NCI-H128 (cell line): ENCODE data around the gene POLN.
A peak's percentile ranks its signal among the peaks of the same experiment; 100 is the strongest.

Experiments
- DNase-seq: peaks from one replicate; lab custom pipeline; 2025; ENCODE audit not compliant: unreplicated experiment; lab: John Stamatoyannopoulos, UW

Gene POLN

DNA sequence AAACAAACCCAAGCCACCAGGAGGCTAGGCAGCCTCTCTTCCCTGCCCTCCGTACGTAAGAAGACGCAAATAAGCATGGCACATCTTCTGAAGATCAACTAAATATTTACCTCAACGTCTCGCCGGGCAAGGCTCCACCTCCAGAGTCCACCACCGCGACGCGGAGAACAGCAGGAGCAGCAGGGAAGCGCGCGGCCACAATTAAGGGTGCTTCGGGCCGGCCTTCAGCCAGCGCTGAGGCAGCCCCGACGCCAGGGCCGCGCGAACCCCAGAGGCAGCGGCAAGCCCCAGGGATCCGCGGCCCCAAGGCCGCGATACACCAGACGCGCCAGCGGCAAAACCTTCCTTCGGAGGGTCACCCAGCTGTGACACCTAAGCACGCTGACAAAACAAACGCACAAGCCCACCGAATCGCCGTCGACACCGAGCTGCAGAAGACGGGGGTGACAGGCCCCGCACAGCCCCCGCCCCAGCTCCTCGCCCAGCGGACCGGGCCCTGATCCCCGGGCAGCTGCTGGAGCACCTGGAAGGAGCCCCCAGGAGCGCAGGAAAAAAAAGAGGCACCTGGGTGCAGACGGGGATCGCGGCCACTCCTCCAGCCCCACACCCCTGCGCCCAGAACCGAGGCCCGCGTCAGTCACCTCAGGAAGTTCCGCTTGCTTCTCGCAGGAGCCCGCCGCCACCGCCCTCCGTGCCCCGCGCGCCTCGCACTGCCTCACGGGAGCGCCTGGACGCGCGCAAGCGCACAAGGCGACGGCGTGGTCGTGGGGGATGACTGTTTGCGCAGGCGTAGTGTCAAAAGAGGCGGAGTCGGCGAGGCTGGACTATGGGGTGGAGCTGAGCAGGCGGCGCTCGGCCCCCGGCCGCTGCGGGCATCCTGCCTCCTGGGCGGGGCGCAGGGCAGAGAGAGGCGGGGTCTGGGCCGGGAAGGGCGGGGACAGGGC lies at the start of gene POLN, which contains the start of gene HAUS3:
Gene POLN, minus strand, starts transcription at position 712 of the 944 bp plus-strand sequence. CDS start 12,890 bp downstream, outside the sequence.
Gene HAUS3, minus strand, starts transcription at position 712 of the 944 bp plus-strand sequence. CDS start 1,175 bp downstream, outside the sequence.
- DNase-seq = peak; percentile 89

DNA sequence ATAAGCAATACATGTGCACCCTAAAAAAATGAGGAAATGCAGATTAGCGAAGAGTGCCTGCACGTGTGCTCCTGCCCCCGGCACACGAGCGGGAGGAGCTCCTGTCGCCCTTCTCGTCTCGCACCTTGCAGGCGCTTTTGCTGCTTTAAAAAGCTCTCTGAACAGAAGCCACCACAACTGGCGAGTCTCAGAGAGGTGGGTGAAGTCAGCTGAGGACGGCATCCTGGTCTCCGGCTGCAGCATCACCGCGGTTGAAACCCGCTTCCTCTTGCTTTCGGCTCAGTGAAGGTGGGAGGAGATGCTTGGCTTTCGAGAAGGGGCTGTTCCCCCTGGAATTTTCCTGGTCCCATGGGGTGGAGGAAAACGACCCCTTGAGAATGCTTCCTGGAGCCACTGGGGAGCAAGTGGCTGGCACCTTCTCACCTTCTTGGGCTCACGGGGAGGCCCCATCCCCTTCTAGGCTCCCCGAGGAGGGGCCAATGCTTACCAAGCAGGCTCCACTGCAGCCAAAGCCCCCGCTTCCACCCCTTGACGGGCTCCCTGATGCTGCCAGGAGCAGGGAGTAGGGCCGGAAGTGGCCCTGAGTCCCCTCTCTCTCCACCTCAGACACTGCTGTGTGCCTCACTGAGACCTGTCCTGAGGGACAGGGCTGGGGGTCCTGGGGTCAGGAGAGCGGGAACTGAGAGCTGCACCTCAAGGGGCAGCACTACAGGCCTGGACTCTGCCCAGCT lies 49.2 kb upstream of the POLN start:
- no peak for DNase-seq

DNA sequence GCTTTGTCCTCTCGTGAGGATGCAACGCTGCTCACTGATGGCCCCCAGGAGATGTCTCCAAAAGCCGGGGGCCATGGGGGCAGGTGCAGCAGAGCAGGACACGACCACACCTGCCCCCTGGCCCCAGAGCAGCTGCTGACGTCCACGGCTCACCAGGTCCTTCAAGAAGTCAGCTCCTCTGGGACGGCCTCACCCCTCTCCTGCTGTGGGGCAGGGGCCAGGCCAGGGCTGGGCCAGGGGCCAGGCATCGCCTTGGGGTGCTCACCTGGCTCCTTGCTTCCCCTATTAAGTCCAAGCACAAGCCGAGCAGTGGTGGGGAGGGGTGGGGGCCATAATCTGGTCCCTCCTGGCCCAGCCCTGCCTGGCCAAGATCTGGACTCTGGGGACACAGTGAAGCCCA lies 48.6 kb upstream of the POLN start:
- no peak for DNase-seq

DNA sequence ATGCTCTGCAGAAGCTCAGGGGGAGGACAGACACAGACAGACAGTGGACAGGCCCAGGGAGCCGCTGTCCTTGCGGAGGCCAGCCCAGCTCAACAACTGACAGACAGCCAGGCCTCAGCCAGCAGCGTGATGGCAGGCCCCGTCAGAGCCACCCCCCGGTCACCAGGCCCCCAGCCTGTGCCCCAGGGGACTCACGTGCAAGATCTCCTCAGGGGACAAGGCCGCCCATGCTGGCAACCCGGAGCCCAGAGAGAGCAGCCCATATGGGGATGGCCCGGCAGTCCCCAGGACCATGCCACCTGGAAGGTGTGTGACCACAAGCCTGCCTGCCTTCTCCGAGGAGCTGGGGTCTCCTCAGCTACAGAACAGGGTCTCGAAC lies 48.0 kb upstream of the POLN start:
- no peak for DNase-seq

DNA sequence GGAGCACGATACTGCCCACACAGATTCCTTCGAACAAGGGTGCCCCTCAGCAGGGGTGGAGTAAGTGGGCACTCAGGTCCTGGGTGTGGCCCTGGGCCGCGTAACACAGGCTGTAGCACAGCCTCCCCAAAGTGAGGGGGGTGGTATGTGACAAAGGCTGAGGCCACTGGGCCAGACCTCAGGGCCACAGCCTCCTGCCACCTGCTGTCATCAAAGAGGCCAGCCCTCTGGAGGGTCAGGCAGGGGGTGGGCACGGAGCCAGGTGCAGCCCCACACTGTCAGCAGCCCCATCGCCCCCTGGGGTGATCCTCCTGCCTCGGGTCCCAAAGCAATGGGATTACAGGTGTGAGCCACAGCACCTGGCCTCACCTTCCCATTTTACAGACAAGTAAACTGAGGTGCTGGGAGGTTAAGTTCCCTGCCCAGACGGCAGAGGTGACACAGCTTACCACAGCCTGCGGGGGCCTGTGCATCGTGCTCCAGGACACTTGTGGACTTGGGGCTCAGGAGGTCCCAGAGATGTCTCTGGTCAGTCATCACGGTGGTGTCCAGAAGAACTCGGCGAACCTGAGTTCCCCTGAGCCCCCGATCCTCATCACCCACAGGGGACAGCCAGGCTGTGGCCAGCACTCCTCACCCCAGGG lies 47.5 kb upstream of the POLN start:
- DNase-seq = no peak

DNA sequence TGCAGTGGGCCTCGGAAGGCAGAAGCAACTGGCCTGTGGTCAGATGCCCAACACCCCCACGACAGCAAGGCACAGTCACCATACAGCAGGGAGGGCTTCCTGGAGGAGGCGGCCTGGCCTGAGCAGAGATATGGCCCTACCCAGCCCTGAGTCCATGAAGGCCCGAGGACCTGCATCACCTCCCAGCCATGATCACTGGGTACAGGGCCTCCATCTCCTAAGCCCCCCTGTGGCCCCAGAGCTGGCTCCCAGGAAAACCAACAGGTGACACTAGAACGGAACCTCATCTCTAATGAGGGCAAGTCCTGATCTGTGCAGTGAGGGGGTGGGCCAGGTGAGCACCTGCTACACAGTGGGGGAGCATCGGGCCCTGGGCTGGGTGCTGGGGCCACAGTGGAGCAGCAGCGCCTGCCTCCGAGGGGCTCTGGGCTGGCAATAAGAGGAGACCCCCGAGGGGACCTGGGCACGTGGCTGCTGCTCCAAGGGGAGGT lies 46.2 kb upstream of the POLN start:
- DNase-seq = no peak

DNA sequence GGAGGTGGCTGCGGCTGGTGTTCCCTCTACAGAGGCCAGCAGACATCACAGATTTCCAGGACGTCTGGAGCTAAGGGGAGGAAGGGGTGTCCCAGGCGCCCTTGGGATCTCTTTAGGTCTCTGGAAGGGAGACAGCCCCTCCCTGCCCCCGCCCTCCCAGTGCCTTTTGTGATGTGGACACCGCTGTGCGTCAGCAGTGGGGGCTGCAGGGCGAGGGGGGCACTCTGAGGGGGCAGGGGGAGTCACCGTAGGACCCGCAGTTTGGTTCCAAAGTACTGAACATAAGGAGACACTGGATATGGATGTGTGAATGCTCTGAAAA lies 45.6 kb upstream of the POLN start:
- DNase-seq = no peak

DNA sequence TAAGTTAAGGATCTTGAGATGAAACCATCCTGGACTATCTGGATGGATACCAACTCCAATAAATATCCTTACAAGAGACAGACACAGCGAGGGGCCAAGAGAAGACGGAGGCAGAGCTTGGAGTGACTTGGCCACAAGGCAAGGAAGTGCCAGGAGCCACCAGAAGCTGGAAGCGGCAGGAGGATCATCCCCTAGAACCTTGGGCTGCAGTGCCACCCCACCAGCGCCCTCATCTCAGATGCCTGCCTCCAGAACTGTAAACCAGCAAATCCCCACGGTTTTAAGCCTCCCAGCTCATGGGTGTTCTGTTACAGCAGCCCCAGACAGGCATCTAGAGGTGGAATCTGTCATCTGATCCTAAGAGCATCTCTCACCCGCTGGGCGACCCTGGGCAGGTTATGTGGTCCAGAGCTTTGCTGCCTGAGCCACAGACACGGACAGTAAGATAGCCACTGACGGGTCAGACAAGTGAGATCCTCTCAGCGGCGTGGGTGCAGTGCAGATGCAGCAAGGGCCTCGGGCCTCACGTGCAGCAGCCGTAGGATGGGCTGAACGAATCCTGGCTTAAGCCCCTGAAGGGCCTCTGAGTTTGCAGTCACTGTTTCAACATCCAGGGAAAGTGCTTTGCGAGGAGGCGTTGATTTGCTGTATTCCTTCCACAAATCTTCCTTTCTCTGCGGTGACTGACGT lies 45.1 kb upstream of the POLN start:
- peak; percentile 1 for DNase-seq

DNA sequence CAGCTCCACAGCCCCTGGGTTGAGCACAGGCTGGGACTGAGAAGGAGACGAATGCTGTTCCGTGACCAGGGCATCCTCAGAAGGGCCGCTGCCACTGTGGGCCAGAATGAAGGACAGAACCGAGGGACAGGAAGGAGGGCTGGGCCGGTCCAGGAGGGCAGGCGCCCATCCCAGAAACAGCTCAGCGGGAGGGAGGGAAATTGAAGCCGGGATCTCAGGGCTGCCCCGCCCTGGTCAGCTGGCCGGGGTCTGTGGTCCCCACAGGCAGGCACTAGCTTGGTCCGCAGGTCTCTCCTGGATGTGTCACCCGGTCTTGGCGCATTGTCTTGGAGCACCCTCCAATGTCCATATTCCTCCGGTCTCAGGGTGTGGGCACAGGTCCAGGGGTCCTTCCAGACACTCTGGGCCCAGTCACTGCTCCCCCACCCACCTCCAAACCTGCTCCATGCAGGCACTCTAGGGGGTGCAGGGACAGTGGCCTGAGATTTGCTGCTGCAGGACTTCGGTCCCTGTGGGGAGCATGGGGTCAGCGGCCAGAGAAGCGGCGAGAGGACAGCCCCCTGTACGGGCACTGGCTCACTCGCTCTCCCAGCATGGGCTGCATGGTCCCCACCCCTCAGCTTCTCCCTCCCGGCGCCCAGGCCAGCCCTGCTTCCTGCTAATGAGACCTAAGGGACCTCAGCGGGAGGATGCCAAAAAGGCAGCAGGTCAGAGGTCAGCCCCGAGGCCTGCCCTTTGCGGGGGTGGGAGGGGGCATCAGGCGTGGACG lies 43.9 kb upstream of the POLN start:
- DNase-seq = no peak

DNA sequence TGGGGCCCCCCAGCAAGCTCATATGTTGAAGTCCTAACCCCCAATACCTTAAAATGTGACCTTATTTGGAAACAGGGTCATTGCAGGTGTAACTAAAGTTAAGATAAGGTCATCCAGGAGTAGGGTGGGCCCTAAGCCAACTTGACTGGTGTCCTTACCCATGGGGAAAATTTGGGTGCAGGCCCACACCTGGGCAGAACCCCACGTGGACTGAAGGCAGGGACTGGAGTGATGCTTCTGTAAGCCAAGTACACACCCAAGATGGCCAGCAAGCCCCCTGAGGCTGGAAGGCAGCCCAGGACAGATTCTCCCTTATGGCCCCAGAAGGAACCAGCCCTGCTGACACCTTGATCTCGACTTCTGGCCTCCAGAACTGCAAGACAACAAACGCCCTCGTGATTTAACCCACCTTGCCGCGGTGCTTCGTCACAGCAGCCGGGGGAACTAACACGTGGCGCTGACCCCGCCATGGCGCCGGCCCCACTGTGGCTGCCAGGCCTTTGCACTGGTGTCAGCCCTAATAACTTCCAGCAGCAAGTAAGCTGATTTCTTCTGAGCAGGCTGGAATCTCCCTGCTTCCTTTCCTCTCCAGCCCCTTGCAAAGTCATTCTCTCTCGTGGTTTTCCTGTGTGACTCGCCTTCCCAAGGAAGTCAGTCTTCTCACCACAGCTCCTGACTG lies 43.2 kb upstream of the POLN start:
- no peak for DNase-seq

DNA sequence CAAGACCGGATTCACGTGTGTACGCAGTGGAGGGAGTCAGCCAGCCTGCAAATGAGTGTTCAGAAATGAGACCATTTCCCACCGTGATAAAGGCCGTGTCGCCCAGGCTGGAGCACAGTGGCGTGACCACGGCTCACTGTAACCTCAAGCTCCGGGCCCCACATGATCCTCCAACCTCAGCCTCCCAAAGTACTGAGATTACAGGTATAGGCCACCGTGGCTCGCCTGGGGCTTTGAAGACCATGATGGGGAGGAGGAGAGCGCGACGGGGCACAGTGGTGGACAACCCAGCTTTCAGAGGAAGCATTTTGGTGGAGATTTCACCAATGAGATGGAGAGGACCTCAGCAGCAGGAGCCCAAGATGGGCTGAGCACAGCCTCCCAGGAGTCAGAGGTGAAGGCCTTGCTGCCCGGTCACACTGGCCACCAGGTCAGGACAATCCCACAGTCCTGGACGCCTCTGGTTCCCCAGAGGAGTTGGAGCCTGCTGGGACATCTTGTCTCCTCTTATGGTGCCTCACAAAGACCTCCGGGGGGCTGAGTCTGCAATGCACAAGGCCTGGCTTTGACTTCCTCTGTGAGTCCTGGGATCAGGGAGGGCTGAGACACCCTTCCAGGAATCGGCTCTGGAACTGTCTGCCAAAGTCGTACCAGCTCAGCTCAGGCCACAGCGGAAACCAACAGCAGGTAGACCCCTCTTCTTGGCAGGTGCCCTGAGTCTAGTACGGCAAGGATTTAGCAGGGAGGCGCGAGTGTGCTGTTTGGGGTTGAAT lies 42.4 kb upstream of the POLN start:
- no peak for DNase-seq

DNA sequence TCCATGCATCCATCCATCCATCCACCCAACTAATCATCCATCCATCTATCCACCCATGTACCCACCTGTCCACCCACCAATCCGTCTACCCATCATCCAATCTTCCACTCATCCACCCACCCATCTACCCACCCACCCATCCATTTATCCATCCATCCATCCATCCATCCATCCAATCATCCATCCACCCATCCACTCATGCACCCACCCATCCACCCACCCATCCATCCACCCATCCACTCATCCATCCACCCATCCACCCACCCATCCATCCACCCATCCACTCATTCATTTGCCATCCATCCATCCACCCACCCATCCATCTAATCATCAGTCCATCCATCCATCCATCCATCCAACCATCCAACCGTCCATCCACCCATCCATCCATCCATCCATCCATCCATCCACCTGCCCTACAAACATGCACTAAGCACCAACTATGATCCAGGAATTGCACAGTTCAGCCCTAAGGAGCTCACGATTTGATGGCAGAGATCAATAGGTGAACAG lies 41.3 kb upstream of the POLN start:
- no peak for DNase-seq

DNA sequence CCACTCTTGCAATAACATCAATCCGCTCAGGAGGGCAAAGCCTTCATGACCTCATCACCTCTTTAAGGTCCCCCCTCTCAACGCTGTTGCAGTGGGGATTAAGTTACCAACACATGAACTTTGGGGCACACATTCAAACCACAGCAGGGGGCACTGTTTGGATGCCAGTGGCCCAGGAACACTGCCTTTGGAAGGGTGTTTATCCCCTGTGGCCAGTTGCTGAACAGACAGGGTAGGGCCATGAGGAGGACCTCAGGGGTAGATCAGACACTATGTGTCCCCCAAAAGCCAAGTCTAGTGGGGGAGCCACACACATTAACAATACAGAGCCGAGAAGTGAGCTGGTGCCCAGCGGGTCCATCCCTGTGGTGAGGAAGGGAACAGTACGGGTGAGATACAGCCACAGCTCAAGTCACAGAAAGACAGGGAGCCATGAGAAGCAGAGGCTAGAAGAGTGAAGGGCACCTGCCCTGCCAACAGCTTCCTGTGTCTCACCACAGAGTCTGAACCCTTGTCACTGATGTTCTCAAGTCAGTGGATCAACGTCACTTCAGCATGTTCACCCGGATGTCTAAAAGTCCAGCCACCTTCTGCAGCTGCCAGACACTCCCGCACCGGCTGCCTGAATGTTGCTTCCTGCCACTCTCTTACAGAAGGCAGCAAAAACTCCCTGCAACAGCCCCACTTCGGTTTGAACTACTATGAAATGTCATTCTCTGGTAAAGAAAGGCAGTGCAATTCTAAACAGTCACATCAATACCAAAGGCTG lies 39.8 kb upstream of the POLN start:
- no peak for DNase-seq

DNA sequence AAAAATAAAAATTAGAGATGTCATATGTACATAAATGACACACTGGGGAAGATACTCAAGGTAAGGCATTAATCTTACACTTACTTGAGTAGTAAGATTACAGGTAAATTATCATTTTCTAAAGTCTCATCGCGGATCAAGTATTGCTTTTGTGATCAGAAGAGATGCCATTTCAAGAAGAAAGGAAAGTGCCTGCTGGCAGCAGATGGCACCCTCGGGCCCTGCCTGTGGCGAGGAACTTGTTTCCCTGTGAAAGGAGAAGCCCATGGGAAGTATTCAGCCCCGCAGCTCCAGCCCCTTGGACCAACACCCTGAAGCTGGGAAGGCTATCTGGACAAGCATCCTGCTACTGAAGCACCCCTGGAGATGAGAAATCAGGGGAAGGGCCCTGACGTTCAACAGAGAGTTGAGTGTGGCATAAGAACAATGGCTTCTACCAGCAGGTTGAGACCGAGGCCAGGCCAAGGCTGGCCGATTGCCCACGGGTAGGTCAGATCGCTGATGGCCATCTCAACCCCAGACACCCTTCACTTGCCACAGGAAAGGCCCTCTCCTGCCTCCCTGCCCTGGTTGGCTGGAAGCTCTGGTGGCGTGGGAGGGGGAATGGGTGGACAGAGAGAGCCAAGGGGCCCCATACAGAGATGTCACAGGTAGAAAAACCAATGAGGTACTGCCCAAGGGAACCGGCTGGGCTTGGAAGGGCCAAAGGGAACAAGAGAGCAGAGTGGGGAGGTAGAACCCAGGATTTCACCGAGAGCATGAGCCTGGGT lies 38.8 kb upstream of the POLN start:
- no peak for DNase-seq

DNA sequence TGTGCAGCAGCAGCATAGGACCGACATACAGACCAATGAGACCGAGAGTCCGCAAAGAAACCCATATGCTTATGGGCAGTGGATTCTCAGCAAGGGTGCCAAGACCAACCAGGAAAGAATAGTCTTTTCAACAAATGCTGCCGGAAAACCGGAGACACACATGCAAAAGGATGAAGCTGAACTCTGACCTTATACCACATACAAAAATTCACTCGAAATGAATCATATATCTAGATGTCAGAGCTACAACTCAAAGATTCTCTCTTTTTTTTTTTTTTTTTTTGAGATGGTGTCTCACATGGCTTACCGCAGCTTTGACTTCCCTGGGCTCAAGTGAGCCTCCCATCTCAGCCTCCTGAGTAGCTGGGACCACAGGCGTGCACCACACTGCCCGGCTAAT lies 36.0 kb upstream of the POLN start:
- DNase-seq = no peak

DNA sequence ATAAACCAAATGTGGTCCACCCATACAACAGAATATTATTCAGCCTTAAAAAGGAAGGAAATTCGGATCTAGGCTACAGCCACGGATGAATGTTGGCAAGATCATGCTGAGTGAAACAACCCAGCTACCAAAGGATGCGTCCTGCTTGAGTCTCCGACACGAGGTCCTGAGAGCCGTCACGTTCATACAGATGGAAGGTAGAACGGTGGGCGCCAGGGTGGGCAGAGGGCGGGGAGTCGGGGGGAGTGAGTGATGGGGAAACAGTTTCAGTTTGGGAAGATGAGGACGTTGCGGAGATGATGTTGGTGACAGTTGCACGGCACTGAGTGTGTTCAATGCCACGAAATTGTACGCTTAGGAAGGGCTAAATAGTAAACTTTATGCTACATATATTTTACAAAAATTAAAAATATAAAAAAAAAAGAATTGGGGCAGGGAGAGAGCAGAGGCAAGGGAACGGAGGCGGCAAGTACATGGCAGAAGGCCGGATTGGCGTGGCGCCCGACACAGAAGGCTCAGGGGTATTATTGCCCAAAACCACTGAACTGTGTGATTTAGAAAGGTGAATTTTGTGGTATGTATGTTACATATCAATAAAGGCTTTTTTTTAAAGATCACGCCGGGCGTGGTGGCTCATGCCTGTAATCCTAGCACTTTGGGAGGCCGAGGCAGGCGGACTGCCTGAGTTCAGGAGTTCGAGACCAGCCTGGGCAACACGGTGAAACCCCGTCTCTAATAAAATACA lies 34.8 kb upstream of the POLN start:
- DNase-seq = no peak
